HCT116 (cell line): ENCODE results near the gene TRAPPC12. TPM values are rescaled to one million over a fixed set of nuclear protein-coding genes. Genes with fewer than 3 reads are reported as not detected.

Experiments used
- ATAC-seq: fragments of 200-7000 bp; cut with Tn5 transposase; 2 replicates; pipeline ENCODE4 v1.9.1; 2020; ENCODE audit warnings: mild to moderate bottlenecking, moderate library complexity
- BruUV-seq: library from RNA; stranded (reverse); fragments of 400-500 nt; replicated peaks from 2 replicates; lab custom pipeline; 2021; lab: Mats Ljungman, UMichigan
- CTCF ChIA-PET: fragments of 300-600 bp; sonication (Branson Sonifier 250); formaldehyde crosslinking; loops from one replicate; lab custom pipeline; 2021; ENCODE audit warnings: antibody characterized with exemption; lab: Charles Lee
- POLR2A ChIA-PET: fragments of 300-600, 350-600 bp; sonication (Branson Sonifier 250); formaldehyde crosslinking; loops from one replicate; lab custom pipeline; 2021; ENCODE audit warnings: antibody characterized with exemption; lab: Charles Lee
- RAD21 ChIA-PET, 2 experiments: fragments of 300-600 bp; sonication (Branson Sonifier 250); formaldehyde crosslinking; loops; one replicate each; lab custom pipeline; 2023; ENCODE audit warnings: low total read pairs in 2 of 2; ENCODE audit not compliant: uncharacterized antibody in 2 of 2, unreplicated experiment in 2 of 2, low non-redundant PET in 1 of 2; lab: Charles Lee
- DNase-seq: peaks from one replicate; pipeline ENCODE4 v3.0.0-alpha.2; 2010; ENCODE audit warnings: low read depth, low spot score
- H2AFZ ChIP-seq: fragments of 200-600 bp; shearing (Covaris generic), sonication (generic); 2 replicates; pipeline ENCODE4 v1.6.1; 2017; ENCODE audit warnings: low read depth, mixed run types, mixed read lengths, antibody characterized with exemption, low read length; ENCODE audit not compliant: poor library complexity, severe bottlenecking
- H3K27ac ChIP-seq: 2 replicates; pipeline ENCODE4 v1.5.1; 2012; ENCODE audit warnings: low read depth, low read length
- H3K27me3 ChIP-seq: fragments of 200-600 bp; sonication (generic); 2 replicates; pipeline ENCODE4 v1.6.1; 2016; ENCODE audit warnings: mixed run types, low read length, mixed read lengths; ENCODE audit not compliant: insufficient read depth
- H3K36me3 ChIP-seq, 2 experiments: fragments of 200-500 bp in 1 of 2; fragments of 200-600 bp in 1 of 2; sonication (Bioruptor generic) in 1 of 2; sonication (generic) in 1 of 2; 2 replicates each; pipeline versions ENCODE4 v1.5.1 to v1.6.1; 2014 to 2016; ENCODE audit warnings: low read length in 2 of 2, inconsistent platforms in 1 of 2, mixed read lengths in 1 of 2, mixed run types in 1 of 2; ENCODE audit not compliant: insufficient read depth in 2 of 2, control insufficient read depth in 1 of 2
- H3K4me1 ChIP-seq, 2 experiments: fragments of 200-600 bp in 1 of 2; sonication (generic) in 1 of 2; 2 replicates each; pipeline versions ENCODE4 v1.5.1 to v1.6.1; 2012 to 2017; ENCODE audit warnings: low read length in 2 of 2, inconsistent platforms in 1 of 2, mild to moderate bottlenecking in 1 of 2, mixed read lengths in 1 of 2, mixed run types in 1 of 2, moderate library complexity in 1 of 2; ENCODE audit not compliant: insufficient read depth in 2 of 2, control insufficient read depth in 1 of 2
- H3K4me2 ChIP-seq: fragments of 200-600 bp; sonication (generic); 2 replicates; pipeline ENCODE4 v1.6.1; 2017; ENCODE audit warnings: mixed run types, low read length, mixed read lengths
- H3K4me3 ChIP-seq, 2 experiments: fragments of 200-600 bp in 1 of 2; sonication (generic) in 1 of 2; replicated peaks in 1 of 2; 2 replicates each; pipeline ENCODE4 v1.5.1; 2011 to 2016; ENCODE audit warnings: low read length in 2 of 2, control low read depth in 1 of 2, low read depth in 1 of 2, mild to moderate bottlenecking in 1 of 2, mixed read lengths in 1 of 2, mixed run types in 1 of 2
- H3K79me2 ChIP-seq: fragments of 200-600 bp; sonication (generic); 2 replicates; pipeline ENCODE4 v1.6.1; 2017; ENCODE audit warnings: mild to moderate bottlenecking, mixed run types, low read length, moderate library complexity, mixed read lengths; ENCODE audit not compliant: insufficient read depth
- H3K9ac ChIP-seq: fragments of 200-600 bp; sonication (generic); 2 replicates; pipeline ENCODE4 v1.6.1; 2016; ENCODE audit warnings: low read length, mixed read lengths
- H3K9me2 ChIP-seq: fragments of 200-600 bp; sonication (generic), shearing (Covaris generic); 2 replicates; pipeline ENCODE4 v1.6.1; 2017; ENCODE audit warnings: mixed run types, mild to moderate bottlenecking, moderate library complexity; ENCODE audit not compliant: insufficient read depth
- H3K9me3 ChIP-seq, 2 experiments: fragments of 200-500 bp in 1 of 2; fragments of 200-600 bp in 1 of 2; sonication (Bioruptor generic) in 1 of 2; sonication (generic) in 1 of 2; 2 replicates each; pipeline ENCODE4 v1.6.1; 2014 to 2017; ENCODE audit warnings: low read length in 2 of 2, mixed read lengths in 2 of 2, inconsistent platforms in 1 of 2, low read depth in 1 of 2, mild to moderate bottlenecking in 1 of 2, mixed run types in 1 of 2, moderate library complexity in 1 of 2; ENCODE audit not compliant: control insufficient read depth in 1 of 2, insufficient read depth in 1 of 2
- H4K20me1 ChIP-seq: fragments of 200-600 bp; sonication (generic), shearing (Covaris generic); 2 replicates; pipeline ENCODE4 v1.6.1; 2017; ENCODE audit warnings: mixed run types, mild to moderate bottlenecking, moderate library complexity; ENCODE audit not compliant: insufficient read depth
- EGR1 ChIP-seq: IDR thresholded peaks from 2 replicates; pipeline ENCODE4 v1.6.1; 2012; ENCODE audit warnings: low read depth
- EZH2 ChIP-seq: fragments of 200-600 bp; sonication (generic); IDR thresholded peaks from 2 replicates; pipeline ENCODE4 v1.6.1; 2017; ENCODE audit warnings: antibody characterized with exemption, mixed run types
- JUND ChIP-seq: IDR thresholded peaks from 2 replicates; pipeline ENCODE4 v1.6.1; 2012
- RAD21 ChIP-seq: IDR thresholded peaks from 2 replicates; pipeline ENCODE4 v1.6.1; 2012; ENCODE audit warnings: low read depth, mild to moderate bottlenecking
- REST ChIP-seq: IDR thresholded peaks from 2 replicates; pipeline ENCODE4 v1.6.1; 2012; ENCODE audit warnings: low read depth
- TCF7L2 ChIP-seq: IDR thresholded peaks from 2 replicates; pipeline ENCODE4 v1.7.0; 2011; ENCODE audit warnings: borderline replicate concordance, inconsistent platforms; ENCODE audit not compliant: insufficient read depth, insufficient read length; ENCODE audit errors: extremely low read depth
- ZNF274 ChIP-seq: fragments of 200-500 bp; sonication (Bioruptor generic); IDR thresholded peaks from 2 replicates; pipeline ENCODE4 v1.6.1; 2014; ENCODE audit warnings: mild to moderate bottlenecking, low read depth, low read length, inconsistent platforms
- intact Hi-C: fragments of 100-400 bp; cut with micrococcal nuclease; formaldehyde crosslinking; loops from 2 replicates; pipeline ENCODE4 v1.10.0; 2022
- total RNA-seq: library from RNA; stranded (reverse); gene quantifications from one replicate; pipeline ENCODE4 v1.2.1, GENCODE V29; 2021; ENCODE audit not compliant: unreplicated experiment
- TF ChIP-seq, protein P1 (sequence below): IDR thresholded peaks from 2 replicates; pipeline ENCODE4 v1.6.1; 2012

Gene TRAPPC12
- total RNA-seq, 1 experiment from 2014 or later = 47.4 TPM

DNA sequence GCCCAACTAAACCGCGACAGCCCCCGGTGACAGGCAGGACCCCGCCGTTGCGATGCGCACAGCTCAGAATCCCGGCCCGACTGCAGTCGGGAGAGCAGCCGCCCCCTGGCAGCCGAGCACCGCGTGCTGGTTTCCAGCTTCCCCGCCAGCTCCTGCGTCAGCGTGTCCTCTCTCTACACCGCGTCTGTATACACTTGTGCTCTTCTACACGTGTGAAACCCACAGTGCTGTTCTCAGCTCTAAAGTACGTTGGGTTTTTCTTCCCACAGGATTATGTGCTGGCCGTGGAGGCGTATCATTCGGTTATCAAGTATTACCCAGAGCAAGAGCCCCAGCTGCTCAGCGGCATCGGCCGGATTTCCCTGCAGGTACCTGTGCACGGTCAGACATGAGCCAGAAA lies 85.8 kb downstream of the TRAPPC12 start:
- Histone ChIP-seq H3K4me1 (no peaks in the 10 kb centered on the region), H3K36me3 (no peaks in the 10 kb centered on the region), H3K4me2 (no peak overlapping the region), H3K4me3 (no peak overlapping the region), H3K9me2 (no peaks in the 10 kb centered on the region), H3K79me2 (no peaks in the 10 kb centered on the region), H3K27me3 (no peaks in the 10 kb centered on the region), H3K27ac (no peak overlapping the region), H3K9ac (no peak overlapping the region), H4K20me1 (no peaks in the 10 kb centered on the region), H2AFZ (no peak overlapping the region), H3K9me3 (no peaks in the 10 kb centered on the region)
- CTCF ChIA-PET = no interaction called here
- POLR2A ChIA-PET = no interaction called here
- no peak for ATAC-seq
- BruUV-seq = no TSS peak
- DNase-seq = no peak
- no peak for TF ChIP-seq EGR1
- no peak for TF ChIP-seq TCF7L2
- TF ChIP-seq JUND = no peak
- TF ChIP-seq, protein P1, sequence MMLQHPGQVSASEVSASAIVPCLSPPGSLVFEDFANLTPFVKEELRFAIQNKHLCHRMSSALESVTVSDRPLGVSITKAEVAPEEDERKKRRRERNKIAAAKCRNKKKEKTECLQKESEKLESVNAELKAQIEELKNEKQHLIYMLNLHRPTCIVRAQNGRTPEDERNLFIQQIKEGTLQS = no peak
- TF ChIP-seq ZNF274 = no peak
- no peak for TF ChIP-seq RAD21
- no peak for TF ChIP-seq EZH2
- TF ChIP-seq REST = no peak
- intact Hi-C loops = no loop called here
- RAD21 ChIA-PET = no interaction called here
